ENCODE measurements around the gene TPPP.

The TPPP gene

DNA sequence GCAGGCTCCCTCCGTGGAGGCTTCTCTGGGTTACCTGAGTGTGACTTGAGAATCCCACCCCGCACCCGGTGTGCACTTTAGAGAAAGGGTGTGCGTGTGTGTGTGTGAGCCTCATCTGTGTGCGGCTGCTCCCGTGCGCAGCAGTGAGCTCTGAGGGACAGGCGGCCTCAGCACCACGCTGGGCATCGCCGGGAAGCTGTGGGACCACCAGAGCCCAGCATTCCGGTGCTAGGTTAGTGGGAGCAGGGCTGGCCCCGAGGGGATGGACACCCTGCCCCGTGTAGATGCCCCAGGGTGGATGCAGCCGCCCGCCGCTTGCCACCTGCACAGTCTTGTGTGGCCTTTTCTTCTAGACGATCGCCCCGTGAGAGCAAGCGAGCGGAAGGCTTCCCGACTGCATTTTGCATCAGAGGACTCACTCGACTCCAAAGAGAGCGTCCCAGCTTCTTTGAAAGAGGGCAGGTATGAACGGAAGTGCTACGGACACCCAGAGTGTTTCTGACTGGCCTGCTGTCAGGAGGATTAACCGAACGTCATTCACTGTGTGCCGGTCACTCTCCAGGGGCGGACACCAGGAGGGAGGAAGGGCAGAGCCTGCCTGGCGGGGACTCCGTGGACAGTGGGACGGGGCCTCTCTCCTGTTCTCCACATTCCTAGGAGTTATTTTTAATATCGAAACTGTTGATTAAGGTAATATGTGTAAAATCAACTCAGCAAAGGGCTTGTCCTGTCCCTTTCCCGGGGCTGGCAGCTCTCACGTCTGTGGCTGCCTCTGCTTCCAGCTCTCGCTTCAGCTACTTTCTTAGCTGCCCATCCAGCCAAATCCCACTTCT is 68.8 kb downstream of the TPPP start:
- no peak for DNase-seq (ENCODE audit: low read depth)

DNA sequence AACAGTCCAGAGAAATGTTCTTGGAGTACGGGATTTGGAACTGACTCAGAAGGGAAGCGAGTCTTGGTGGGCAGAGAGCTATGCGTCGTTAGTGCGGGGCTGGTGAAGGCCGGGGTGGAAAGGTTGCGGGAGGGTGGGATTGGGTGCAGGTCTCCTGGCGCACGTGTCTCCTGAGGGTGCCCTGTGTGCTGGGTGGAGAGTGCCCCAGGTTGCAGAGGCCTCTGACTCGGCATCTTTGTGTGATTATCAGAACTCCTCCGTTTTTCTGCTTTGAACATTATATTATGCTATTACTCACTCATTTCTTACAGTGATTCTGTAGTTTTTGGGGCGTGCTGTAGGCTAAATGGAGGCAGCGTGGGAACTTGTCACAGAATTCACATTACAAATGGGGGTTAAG is 69.6 kb downstream of the TPPP start:
- no peak for DNase-seq (ENCODE audit: low read depth)

DNA sequence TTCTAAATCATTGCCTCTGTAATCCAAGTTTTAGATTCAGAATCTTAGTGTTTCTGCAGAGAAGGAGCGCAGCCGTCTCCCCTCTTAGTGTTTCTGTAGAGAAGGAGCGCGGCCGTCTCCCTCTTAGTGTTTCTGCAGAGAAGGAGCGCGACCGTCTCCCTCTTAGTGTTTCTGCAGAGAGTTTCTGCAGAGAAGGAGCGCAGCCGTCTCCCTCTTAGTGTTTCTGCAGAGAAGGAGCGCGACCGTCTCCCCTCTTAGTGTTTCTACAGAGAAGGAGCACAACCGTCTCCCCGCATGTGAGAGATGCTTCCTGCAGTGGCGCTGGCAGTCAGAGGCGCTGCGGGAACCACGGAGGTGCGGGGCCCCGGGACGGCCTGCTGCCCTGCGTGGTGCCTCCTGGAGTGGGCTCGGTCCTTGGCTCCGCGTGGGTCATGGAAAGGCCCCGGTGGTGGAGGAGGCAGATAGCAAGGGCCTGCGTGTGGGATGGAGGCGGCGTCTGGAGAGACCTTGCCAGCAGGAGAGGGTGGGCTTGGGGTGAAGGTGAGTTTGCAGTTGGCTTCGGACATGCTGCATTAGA is 70.1 kb downstream of the TPPP start:
- no peak for DNase-seq (ENCODE audit: low read depth)

DNA sequence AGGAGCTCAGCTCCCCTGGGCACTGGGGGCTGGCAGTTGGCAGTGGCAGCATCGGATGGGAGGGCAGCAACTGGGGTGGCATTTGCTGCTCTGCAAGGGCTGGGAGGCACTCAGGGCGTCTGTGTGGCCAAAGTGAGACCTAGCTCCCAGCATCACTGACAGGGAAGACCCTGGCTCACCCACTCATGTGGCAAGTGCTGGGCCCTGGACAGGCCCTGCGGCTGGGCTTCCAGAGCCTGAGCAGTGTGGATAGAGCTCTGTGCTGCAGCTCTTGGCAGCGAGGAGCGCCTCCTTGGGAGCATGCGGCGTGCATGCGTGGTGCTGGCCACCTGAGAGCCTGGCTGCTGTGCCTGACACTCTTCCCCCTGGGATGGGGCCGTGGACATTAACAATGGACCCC is 70.8 kb downstream of the TPPP start:
- DNase-seq (ENCODE audit: low read depth) = no peak

DNA sequence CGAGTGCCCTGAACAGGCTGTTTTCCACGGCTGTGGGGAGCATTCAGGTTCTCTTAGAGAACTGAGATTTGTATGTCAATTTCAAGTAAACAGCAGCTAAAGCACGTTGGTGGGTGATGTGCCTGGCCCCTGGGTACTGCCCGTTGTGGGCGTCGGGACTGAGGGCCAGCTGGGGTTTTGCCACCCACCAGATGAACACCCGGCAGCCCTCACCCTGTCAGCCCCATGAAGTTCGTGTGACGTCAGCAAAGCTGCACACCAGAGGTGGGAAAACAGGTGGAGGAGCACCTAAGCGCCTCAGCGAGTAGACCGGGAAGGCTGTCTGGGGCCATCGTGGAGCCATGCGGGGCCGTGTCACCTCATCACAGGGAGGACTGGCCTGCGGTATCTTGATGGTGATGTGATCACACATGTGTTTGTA is 71.8 kb downstream of the TPPP start:
- no peak for DNase-seq (ENCODE audit: low read depth)

DNA sequence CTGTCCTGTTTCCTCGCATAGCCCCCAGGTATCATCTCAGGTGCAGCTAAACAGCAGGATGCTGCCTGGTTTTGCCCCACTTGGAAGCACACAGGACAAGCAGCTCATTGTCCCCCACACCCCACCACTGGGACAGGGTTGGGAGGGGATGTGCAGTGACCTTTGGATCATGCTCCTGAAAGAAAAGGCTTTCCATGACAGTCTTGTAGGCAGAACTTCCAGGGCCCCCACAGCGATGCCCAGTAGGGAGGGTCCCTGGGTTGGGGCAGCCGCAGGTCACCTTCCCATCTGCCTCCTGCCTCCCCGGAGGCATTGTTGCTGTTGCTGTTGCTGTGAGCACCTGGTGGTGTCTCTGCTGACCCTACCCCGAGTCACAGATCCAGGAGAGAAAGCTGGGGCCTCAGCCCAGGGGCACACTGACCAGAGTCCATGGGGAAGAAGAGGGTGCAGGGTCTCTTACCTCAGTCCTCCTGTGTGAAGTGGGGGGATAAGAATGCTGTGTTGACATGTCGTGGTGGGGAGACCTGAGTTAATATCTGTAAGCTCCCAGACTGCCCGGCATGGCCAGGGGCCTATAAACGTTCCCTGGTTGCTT is 72.5 kb downstream of the TPPP start:
- DNase-seq (ENCODE audit: low read depth) = no peak

DNA sequence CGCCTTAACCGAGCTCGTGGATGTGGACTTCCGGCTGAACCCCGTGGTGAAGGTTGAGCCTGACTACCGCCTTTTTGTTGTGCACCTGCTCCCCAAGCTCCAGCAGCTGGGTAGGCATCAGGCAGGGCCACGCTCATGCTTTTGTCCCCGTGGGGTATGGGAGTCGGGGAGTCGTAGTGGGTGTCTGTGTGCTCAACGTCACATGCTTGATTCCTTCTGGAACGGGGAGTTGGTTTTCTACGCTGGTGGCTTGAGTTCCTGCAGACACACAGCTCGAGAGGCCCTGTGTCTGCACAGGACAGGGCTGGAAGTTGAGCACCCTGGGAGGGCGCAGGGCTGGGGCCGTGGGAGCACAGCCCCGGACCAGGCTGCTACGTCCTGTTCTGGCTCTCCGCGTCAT is 73.0 kb downstream of the TPPP start:
- no peak for DNase-seq (ENCODE audit: low read depth)

DNA sequence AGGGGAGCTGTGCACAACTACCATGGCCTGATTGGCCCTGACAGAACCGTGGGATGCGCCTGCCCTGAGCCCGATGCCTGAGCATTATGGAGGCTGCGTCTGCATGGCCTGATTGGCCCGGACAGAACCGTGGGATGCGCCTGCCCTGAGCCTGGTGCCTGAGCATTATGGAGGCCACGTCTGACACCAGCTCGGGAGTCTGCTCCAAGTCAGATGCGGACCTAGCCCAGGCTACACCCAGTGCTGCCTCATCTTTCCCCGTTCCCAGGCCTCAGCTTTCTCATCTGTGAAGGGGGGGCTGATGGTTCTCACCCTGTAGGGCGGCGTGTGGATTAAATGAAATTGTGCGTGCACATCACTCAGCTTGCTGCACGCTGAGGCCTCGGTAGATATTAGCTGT is 73.7 kb downstream of the TPPP start:
- no peak for DNase-seq (ENCODE audit: low read depth)

DNA sequence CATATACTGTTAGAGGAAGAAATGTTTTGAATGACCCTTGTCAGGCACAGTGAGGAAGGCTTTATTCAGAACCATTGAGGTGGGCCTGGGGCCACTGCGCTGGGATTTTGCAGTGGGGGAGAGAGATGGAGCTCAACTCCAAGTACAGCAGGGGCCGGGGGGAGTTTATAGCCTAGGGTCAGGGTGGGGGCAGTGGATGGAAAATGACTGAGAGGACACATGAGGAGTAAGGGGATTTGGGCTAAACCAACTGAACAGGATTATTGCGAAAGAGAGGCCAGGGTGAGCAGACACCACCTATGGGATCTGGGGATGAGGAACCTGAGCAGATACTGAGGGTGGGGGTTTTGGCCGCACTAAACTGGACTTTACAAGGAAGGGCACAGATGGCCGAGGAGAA is 74.7 kb downstream of the TPPP start:
- DNase-seq (ENCODE audit: low read depth) = no peak

DNA sequence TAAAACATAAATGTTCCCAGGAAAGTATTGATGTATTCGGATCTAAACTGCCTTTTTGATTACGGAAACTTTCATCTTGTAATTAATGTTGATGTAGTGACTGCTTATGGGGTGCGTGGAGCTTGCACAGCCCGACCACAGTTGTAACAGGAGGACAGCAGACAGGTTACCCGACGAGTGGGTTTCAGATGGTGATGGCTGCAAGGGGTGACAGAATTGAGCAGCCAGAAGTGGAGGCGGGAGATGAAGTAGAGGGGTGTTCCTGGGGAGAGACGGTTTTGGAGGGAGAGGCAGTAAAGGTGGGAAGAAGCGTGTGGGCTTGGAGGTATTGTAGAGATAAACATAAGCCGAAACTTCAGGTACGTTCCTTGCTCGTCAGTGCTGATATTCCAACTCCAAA is 75.3 kb downstream of the TPPP start:
- no peak for DNase-seq (ENCODE audit: low read depth)

DNA sequence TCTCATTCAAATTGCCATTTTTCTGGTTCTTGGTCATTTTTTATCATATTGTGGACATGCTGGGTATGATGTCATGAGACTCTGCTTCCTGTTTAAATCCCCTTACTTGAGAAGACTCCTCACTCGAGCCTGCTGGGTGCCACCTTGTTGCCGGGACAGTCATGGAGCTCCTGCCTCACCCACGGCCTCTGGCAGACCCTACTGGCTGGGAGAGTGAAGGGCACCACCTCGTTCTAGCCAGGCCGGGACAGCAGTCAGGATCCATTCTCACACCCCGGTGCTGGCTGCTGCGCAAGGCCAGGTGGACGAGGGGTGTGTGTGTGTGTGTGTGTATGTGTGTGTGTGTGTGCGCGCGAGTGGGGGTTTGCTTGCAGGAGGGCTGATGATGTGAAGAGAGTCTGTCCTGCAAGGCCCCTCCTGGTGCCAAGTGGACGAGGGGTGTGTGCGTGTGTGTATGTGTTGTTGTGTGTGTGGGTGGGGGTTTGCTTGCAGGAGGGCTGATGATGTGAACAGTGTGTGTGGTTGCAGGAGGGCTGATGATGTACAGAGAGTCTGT is 76.6 kb downstream of the TPPP start:
- DNase-seq (ENCODE audit: low read depth) = peak; percentile 37

DNA sequence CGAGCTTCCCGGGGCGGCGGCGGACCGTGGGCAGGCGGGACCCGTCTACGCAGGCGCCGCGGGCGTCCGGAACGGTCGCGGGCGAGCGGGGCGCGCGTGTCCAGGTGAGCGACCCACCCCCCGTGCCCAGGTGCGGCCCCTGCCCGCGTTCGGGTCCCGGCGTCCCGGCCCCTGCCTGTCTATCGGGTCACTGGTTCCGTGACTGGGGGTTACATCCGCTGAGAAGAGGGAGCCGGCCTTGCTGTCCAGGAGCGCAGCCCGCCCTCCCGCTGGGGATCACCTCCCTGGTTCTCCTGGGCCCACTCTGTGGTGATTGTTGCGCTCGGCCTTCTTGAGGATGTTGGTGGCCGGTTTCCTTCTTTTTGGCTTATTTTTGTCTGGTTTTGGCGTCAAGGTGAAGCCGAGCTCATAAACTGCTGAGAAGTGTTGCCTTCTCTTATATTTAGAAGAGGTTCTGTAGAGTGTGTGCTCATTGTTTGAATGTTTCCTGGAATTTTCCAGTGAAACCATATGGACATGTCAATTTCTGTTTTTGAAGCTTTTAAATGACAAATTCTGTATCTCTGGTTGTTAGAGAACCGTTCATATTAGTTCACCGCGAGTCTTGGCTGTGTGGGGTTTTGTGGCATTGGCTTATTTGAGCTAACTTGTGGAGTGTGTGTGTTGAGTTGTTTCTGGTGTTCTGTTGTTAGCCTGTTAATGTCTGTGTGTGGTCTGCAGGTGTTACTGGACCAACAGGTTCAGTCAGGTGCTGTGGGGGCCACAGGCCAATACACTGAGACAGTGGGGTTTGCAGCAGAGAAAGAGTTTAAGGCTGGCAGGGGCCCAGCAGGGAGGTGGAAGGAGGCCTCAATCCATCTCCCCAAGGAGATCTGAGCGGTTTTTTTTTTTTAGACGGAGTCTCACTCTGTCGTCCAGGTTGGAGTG is 80.4 kb downstream of the TPPP start:
- peak; percentile 10 for DNase-seq (ENCODE audit: low read depth)

DNA sequence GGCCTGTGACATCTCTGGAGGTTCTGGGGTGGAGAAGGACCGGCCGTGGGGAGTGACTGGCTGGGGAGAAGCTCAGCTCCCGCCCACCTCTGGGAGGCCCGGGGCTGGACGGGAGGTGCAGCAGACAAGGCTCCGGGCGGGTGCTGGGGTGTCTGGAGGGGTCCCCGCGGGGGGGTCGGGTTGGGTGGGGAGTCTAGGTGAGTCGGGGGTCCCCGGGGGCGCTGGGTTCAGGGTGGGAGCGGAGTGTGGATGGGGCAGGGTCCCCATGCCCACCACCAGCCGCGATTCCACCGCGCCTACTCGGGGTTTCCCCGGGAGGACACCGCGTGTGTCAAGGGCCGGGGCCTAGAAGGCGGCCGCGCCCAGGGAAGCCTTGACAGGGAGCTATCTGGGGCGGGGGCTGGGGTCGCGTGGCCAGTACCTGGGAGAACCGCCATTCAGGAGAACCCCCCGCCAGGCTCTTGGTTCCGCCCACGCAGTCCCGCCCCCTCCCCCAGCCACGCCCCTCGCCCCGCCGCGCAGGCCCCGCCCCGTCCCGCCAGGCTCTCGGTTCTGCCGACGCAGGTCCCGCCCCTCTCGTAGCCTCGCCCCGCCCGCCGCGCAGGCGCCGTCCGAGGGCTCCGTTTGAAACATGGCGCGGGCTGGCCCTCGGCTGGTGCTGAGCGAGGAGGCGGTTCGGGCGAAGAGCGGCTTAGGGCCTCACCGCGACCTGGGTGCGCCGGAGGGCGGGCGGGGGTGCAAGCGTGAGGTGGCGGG is 81.2 kb downstream of the TPPP start, which contains the start of gene CEP72:
Gene CEP72, plus strand, starts transcription at position 610 of the 756 bp plus-strand sequence. Its CDS starts 22 bp downstream, at position 632.
- DNase-seq (ENCODE audit: low read depth) = peak; percentile 86

DNA sequence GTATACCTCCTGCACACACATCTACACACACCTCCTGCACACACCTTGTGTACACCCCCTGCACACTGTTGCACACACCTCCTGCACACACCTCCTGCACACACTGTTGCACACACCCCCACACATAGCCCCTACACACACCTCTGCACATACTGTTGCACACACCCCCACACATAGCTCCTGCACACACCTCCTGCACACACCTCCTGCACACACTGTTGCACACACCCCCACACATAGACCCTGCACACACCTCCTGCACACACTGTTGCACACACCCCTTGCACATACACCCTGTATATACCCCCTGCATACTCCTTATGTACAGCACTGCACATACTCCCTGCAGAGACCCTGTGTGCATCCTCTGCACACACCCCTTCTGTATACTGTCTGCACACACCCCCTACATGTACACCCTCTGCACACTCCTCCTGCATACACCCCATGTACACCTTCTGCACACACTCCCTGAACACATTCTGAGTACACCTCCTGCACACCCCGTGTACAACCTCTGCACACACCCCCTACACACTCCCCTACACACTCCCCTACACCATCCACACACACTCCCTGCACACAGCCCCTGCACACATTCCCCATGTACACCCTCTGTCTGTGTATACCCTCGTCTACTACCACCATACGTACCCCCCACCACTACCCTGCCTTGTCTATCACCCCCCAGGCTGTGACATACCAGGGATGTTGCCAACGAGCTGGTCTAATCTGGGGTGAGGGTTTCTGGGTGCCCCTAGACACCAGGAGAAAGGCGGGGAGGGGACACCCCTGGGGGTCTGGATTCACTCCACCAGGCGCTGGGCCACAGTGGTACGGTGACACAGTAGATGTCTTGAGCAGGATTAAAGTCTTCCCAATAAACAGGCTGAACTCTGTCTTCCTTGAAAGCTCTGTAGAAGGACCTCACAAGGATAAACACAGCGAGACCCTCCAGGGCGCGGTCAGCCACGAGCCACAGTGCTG is 82.1 kb downstream of the TPPP start:
- no peak for DNase-seq (ENCODE audit: low read depth)

DNA sequence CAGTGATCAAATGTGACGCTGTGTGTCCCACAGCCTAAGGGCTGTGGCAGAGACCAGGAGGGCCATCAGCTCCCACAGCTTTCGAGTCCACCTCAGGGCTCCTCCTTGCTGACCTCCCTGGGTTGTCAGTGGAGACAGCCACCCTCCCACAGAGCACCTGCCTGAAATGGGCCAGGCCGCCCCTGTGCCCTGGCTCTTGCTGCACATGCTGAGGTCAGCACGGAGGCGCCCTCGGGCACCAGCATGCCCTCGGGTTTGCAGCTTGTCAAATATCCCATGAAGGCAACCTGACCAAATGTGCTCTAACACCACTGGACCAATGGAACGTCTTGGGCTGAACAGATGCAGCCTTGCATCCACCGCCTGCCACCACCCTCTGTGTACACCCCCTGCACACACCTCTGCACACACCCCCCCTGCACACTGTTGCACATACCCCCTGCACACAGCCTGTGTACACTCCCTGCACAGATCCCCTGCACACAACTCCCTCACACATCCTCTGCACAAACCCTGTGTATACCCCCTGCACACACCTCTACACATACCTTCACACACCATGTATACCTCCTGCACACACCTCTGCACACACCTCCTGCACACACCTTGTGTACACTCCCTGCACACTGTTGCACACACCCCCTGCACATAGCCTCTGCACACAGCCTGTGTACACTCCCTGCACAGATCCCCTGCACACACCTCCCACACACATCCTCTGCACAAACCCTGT is 83.0 kb downstream of the TPPP start:
- DNase-seq (ENCODE audit: low read depth) = no peak
